ENCODE results near the gene BCKDHA.

GRCh38 chr19:41353466-41354342 lies 43.9 kb upstream of the BCKDHA start, which contains the start of gene TGFB1:
- TF ChIP-seq CTCF (IDR thresholded peaks at IDR 0.05; ENCODE audit: insufficient read depth, low read length) (peak; percentile 62), SPI1 (IDR thresholded peaks at IDR 0.05; ENCODE audit: borderline replicate concordance, low read depth) (no peak), REST (IDR thresholded peaks at IDR 0.05; ENCODE audit: insufficient replicate concordance, low read depth) (no peak)
